HS-27A (cell line): ENCODE results near the gene ARHGAP22.

Experiments used
- DNase-seq: peaks from one replicate; pipeline ENCODE4 v3.0.0-alpha.2; 2012; ENCODE audit warnings: low read depth, missing footprints

The ARHGAP22 gene

GRCh38 chr10:48477616-48478015, 127.3 kb downstream of the ARHGAP22 start:
- no peak for DNase-seq

- no peak for DNase-seq
These were observed 127.7 kb downstream of the ARHGAP22 start for GRCh38 chr10:48477141-48477540.

GRCh38 chr10:48476279-48476982, 128.4 kb downstream of the ARHGAP22 start:
- no peak for DNase-seq

- no peak for DNase-seq
These were observed 129.0 kb downstream of the ARHGAP22 start for GRCh38 chr10:48475943-48476278.

GRCh38 chr10:48474765-48475365, 130.0 kb downstream of the ARHGAP22 start:
- no peak for DNase-seq

- no peak for DNase-seq
These were observed 131.2 kb downstream of the ARHGAP22 start for GRCh38 chr10:48473704-48474103.

- DNase-seq: no peak
These were observed 132.3 kb downstream of the ARHGAP22 start for GRCh38 chr10:48472501-48473069.

GRCh38 chr10:48470893-48471805, 133.7 kb downstream of the ARHGAP22 start:
- no peak for DNase-seq

- DNase-seq: no peak
These were observed 134.6 kb downstream of the ARHGAP22 start for GRCh38 chr10:48470115-48470892.

GRCh38 chr10:48469516-48470020, 135.3 kb downstream of the ARHGAP22 start:
- no peak for DNase-seq

GRCh38 chr10:48468866-48469511, 135.9 kb downstream of the ARHGAP22 start:
- DNase-seq: no peak

GRCh38 chr10:48468130-48468790, 136.6 kb downstream of the ARHGAP22 start:
- no peak for DNase-seq

GRCh38 chr10:48467669-48468068, 137.2 kb downstream of the ARHGAP22 start:
- DNase-seq: no peak

- no peak for DNase-seq
These were observed 138.1 kb downstream of the ARHGAP22 start for GRCh38 chr10:48466611-48467240.

- no peak for DNase-seq
These were observed 138.9 kb downstream of the ARHGAP22 start for GRCh38 chr10:48465860-48466521.

- no peak for DNase-seq
These were observed 139.8 kb downstream of the ARHGAP22 start for GRCh38 chr10:48464871-48465736.

GRCh38 chr10:48464121-48464870, 140.6 kb downstream of the ARHGAP22 start:
- no peak for DNase-seq
